GM12864 (cell line): Measurements from ENCODE around the gene HSF5.

Experiments used
- DNase-seq: peaks from one replicate; pipeline ENCODE4 v3.0.0-alpha.2; 2011; ENCODE audit warnings: low read depth
- H3K4me3 ChIP-seq: 2 replicates; pipeline ENCODE4 v1.5.1; 2011; ENCODE audit warnings: mild to moderate bottlenecking, low read depth, low read length, control low read depth
- CTCF ChIP-seq: IDR thresholded peaks from 2 replicates; pipeline ENCODE4 v1.5.1; 2011; ENCODE audit warnings: low read depth, mild to moderate bottlenecking, moderate library complexity, low read length, control low read depth, inconsistent platforms; ENCODE audit errors: missing control alignments

HSF5 gene

GRCh38 chr17:58414596-58414997 is 73.6 kb downstream of the HSF5 start:
- no peak for DNase-seq
- no peak for TF ChIP-seq CTCF
- no peak overlapping the region for H3K4me3 ChIP-seq

GRCh38 chr17:58413684-58414083 is 74.5 kb downstream of the HSF5 start:
- H3K4me3 ChIP-seq, result no peak overlapping the region
- TF ChIP-seq CTCF, result no peak
- DNase-seq, result no peak

GRCh38 chr17:58412961-58413586 is 75.1 kb downstream of the HSF5 start:
- no peak for DNase-seq

GRCh38 chr17:58412064-58412703 is 76.0 kb downstream of the HSF5 start:
- DNase-seq, result no peak
- H3K4me3 ChIP-seq, result no peak overlapping the region
- no peak for TF ChIP-seq CTCF

More at GRCh38 chr17:58412961-58413586, 75.1 kb downstream of the HSF5 start:
- H3K4me3 ChIP-seq, result no peak overlapping the region
- TF ChIP-seq CTCF, result no peak

GRCh38 chr17:58411408-58411894 is 76.8 kb downstream of the HSF5 start:
- no peak for DNase-seq
- no peak for TF ChIP-seq CTCF
- no peak overlapping the region for H3K4me3 ChIP-seq

GRCh38 chr17:58410714-58411407 is 77.3 kb downstream of the HSF5 start:
- no peak for TF ChIP-seq CTCF
- no peak overlapping the region for H3K4me3 ChIP-seq
- no peak for DNase-seq

GRCh38 chr17:58409432-58409831 is 78.8 kb downstream of the HSF5 start:
- no peak overlapping the region for H3K4me3 ChIP-seq
- DNase-seq, result no peak
- TF ChIP-seq CTCF, result no peak
